Pancreas (tissue), 10 donors: ENCODE results near the gene CCDC12. TPM values are rescaled to one million over a fixed set of nuclear protein-coding genes. Genes with fewer than 3 reads are reported as not detected.
A peak's percentile ranks its signal among the peaks of the same experiment; 100 is the strongest.

Source experiments
- ATAC-seq, 4 donors: fragments of 200-7000 bp; cut with Tn5 transposase; one replicate each; pipeline versions ENCODE4 v1.8.0 to v1.9.1; 2020; ENCODE audit warnings: mild to moderate bottlenecking in 4 of 4, moderate library complexity in 4 of 4
- DNase-seq, 6 donors: peaks; one replicate each; pipeline ENCODE4 v3.0.0-alpha.2; 2020
- FAIRE-seq: peaks from 2 replicates; lab custom pipeline; 2012; peaks lifted over from hg19 to GRCh38; lab: Jason Lieb, UNC
- H3K27ac ChIP-seq, 4 donors: fragments of 200-600 bp; sonication (generic); 1 replicate in 3 of 4; 2 replicates in 1 of 4; pipeline versions ENCODE4 v1.5.0 to v1.8.0; 2020
- H3K27me3 ChIP-seq, 4 donors: fragments of 200-600 bp; one replicate each; pipeline ENCODE4 v1.8.0; 2021
- H3K36me3 ChIP-seq, 3 donors: fragments of 200-600 bp; sonication (generic) in 1 of 3; one replicate each; pipeline versions ENCODE4 v1.5.0 to v1.8.0; 2020 to 2021
- H3K4me1 ChIP-seq, 3 donors: fragments of 200-600 bp; one replicate each; pipeline ENCODE4 v1.8.0; 2021
- H3K4me3 ChIP-seq, 4 donors: fragments of 200-600 bp; sonication (generic) in 2 of 4; one replicate each; pipeline versions ENCODE4 v1.5.0 to v1.8.0; 2020 to 2021
- H3K9me3 ChIP-seq, 4 donors: fragments of 200-600 bp; one replicate each; pipeline ENCODE4 v1.8.0; 2021
- CTCF ChIP-seq, 4 donors: fragments of 200-600 bp; sonication (generic) in 3 of 4; IDR thresholded peaks; one replicate each; pipeline versions ENCODE4 v1.5.0 to v1.8.0; 2021; ENCODE audit warnings: antibody characterized with exemption in 4 of 4
- WGBS, 2 donors: extraction: QIAGEN DNeasy Blood & Tissue Kit; methylation state at CpG; one replicate each; pipeline ENCODE4 v1.1.7; 2013; 5-methylcytosine and 5-hydroxymethylcytosine counted together
- intact Hi-C, 3 donors: fragments of 100-400 bp; cut with DNase I; formaldehyde crosslinking; loops; one replicate each; pipeline versions ENCODE4 v1.11.1 to v1.14.2; 2022
- polyA plus RNA-seq, 2 donors: library from polyadenylated mRNA; stranded (reverse); fragments of 200-250 nt; gene quantifications; one replicate each; pipeline ENCODE4 v1.2.3, GENCODE V29; 2013
- total RNA-seq, 6 donors: library from RNA; stranded (reverse); fragmentation: NEBNext Ultra II Directional in 4 of 6; extraction: Animal tissue kit (Norgen Biotek cat#: 25700) in 4 of 6; gene quantifications; one replicate each; pipeline versions ENCODE4 v1.2.1 to v1.2.4, GENCODE V29; 2021 to 2023
- donor health status: healthy with polysubstance abuse.
- donor health status: DM: no; HTN: no; CAD: no; lungs with moderate emphysema.
- donor health status: DM: no; HTN: no; CAD: no.
- donor health status: control.
- donor health status: control.
- donor health status: Bipolar disorder and iron deficiency.
- donor health status: DM: yes; HTN: yes; CAD: no.
- donor health status: DM: no; HTN: no; CAD: no.
- donor health status: DM: no; HTN: no; CAD: no.
- donor health status: DM: yes; HTN: yes; CAD: no.

The CCDC12 gene
- total and polyA plus RNA-seq, 8 donors, result 20.7 to 82.8 (median 24.9) TPM

DNA sequence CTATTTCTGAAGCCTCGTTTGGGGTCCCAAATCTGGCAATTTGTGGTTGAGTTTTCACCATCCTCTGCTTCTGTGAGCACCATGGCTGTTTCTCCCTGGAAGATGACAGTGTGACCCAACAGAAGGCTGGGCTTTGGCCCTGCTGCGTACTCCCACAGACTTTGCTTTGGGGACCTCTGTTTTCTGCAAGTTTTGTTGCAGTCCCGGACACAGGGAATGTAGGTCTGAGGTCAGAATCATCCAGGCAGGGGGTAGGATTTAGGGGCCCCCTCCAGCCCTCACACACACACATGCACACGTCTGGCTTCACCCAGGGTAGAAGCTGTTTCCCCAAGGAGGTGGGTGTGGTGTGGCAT is 92.7 kb downstream of the CCDC12 start:
- WGBS, 2 donors, result 65 to 75% methylated on average over 4 of the region's 4 CpGs
- Histone ChIP-seq H3K9me3 (no peaks in the 10 kb centered on the region), H3K4me1 (peaks cover 0 to 4% (median 3%) of the 10 kb centered on the region in 3 donors), H3K36me3 (no peaks in the 10 kb centered on the region), H3K4me3 (peak overlapping the region in 1 of 4 donors; percentile 35), H3K27me3 (peaks cover 0 to 4% (median 0%) of the 10 kb centered on the region in 4 donors), H3K27ac (no peak overlapping the region)
- TF ChIP-seq CTCF (IDR thresholded peaks at IDR 0.05), result no peak
- FAIRE-seq, result no peak
- no peak for DNase-seq
- intact Hi-C loops, result no loop called here
- no peak for ATAC-seq

- Histone ChIP-seq H3K9me3 (no peaks in the 10 kb centered on the region), H3K27me3 (peaks cover 0 to 4% (median 0%) of the 10 kb centered on the region in 4 donors), H3K27ac (no peak overlapping the region), H3K4me1 (peaks cover 0 to 4% (median 3%) of the 10 kb centered on the region in 3 donors), H3K4me3 (peak overlapping the region in 3 of 4 donors; percentile 33 to 55 (median 35)), H3K36me3 (no peaks in the 10 kb centered on the region)
- intact Hi-C loops, result no loop called here
- TF ChIP-seq CTCF (IDR thresholded peaks at IDR 0.05), result no peak
- no peak for FAIRE-seq
- ATAC-seq, result peak; percentile 57 to 75 (median 62)
- DNase-seq, result no peak
- 5 to 15% methylated on average over 28 to 66 of the region's 78 CpGs for WGBS, 2 donors
Observed at GRCh38 chr3:46883054-46883829, 93.3 kb downstream of the CCDC12 start.

DNA sequence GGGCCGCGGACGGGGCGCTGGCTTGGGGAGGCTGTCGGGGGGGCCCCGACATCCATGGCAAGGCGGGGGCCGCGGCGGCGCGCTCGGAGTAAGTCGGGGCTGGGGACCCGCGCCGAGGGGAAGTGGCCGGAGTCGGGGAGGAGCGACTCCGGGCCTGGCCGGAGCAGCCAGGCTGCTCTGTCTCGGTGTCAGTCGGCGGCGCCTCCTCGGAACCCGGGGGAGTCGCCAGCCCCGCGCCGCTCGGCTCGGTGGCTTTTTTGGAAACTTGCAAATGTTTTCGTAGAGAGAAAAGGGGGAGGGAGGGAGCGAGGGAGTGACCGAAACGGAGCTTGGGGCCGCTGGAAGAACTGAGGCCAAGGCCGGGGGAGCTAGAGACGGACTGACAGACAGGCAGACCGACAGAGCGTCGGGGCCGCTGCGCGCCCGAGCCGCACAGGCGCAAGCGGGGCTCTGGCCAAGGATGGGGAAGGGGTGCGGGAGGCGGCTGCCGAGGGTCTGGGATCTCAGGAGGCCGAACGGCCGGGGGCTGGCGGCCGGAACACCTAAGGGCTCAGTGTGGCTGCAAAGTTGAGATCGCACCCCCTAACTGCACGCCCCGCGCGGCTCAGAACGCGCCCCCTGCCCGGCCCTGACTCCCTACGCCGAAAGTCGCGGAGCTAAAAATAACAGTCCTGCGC is 94.0 kb downstream of the CCDC12 start:
- no peak for TF ChIP-seq CTCF (IDR thresholded peaks at IDR 0.05)
- Histone ChIP-seq H3K4me1 (peaks cover 0 to 4% (median 3%) of the 10 kb centered on the region in 3 donors), H3K27ac (no peak overlapping the region), H3K36me3 (no peaks in the 10 kb centered on the region), H3K9me3 (no peaks in the 10 kb centered on the region), H3K4me3 (peak overlapping the region in 3 of 4 donors; percentile 33 to 55 (median 35)), H3K27me3 (peaks cover 0 to 4% (median 0%) of the 10 kb centered on the region in 4 donors)
- FAIRE-seq (no peak), DNase-seq (peak in 1 of 6 donors; percentile 72), ATAC-seq (peak; percentile 39 to 52 (median 45))
- intact Hi-C loops, result no loop called here
- WGBS, 2 donors, result 0 to 1% methylated on average over 70 to 72 of the region's 72 CpGs

DNA sequence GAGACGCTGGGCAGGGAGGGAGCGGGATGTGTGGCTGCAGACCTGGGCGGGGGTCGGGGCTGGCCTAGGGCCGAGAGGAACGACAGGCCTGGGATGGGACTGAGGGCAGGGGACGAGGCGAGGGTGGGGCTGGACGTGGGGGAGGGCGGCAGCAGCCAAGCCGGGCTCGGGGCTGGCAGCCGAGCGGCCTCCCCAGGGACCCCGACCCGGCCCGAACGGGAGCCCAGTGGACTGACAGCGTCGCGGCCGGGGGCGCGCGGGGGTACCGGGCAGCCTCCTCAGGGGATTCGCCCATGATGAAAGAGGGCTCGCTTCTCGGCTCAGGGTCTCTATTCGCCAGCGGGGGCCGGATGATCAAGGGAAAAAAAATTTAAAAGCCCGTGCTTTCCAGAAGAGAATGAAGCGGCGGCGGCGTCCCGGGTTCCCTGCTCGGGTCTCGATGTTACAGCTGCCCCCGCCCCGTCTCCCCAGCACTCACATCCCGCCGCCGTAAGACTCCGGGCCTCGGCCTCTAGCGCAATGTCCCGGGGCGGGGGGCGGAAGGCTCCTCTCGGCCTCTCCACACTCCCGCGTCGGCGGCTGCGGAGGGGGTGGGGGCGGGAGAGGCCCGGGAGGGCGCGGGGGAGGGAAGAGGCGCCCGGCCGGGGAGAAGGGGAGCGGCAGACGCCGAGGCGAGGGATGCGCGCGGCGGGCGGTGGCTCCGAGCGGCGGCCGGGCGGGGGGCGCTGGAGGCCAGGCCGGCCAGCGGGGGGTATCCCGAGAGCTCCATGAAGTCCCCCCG is 94.8 kb downstream of the CCDC12 start:
- intact Hi-C loops, result no loop called here
- Histone ChIP-seq H3K4me1 (peaks cover 0 to 4% (median 3%) of the 10 kb centered on the region in 3 donors), H3K36me3 (no peaks in the 10 kb centered on the region), H3K27me3 (peaks cover 0 to 4% (median 0%) of the 10 kb centered on the region in 4 donors), H3K4me3 (peak overlapping the region in 3 of 4 donors; percentile 33 to 55 (median 35)), H3K27ac (no peak overlapping the region), H3K9me3 (no peaks in the 10 kb centered on the region)
- no peak for DNase-seq
- TF ChIP-seq CTCF (IDR thresholded peaks at IDR 0.05), result no peak
- WGBS, 2 donors, result 6 to 7% methylated on average over 56 to 83 of the region's 83 CpGs
- FAIRE-seq, result no peak
- ATAC-seq, result peak in 3 of 4 donors; percentile 17 to 45 (median 34)
